Gastroesophageal sphincter (tissue), 3 donors: ENCODE measurements around the gene CDCA7L.

Experiments used
- CTCF ChIP-seq, 4 experiments: fragments of 200-600 bp in 2 of 4; fragments of 450-650 bp in 2 of 4; sonication (generic) in 1 of 4; IDR thresholded peaks; one replicate each; pipeline ENCODE4 v1.5.1; 2017 to 2019; ENCODE audit warnings: antibody characterized with exemption in 4 of 4, mild to moderate bottlenecking in 2 of 4, moderate library complexity in 2 of 4
- POLR2A ChIP-seq, 2 donors: fragments of 450-650 bp; IDR thresholded peaks; one replicate each; pipeline ENCODE4 v1.6.1; 2017; ENCODE audit warnings: antibody characterized with exemption in 2 of 2, mild to moderate bottlenecking in 2 of 2, moderate library complexity in 1 of 2

DNA sequence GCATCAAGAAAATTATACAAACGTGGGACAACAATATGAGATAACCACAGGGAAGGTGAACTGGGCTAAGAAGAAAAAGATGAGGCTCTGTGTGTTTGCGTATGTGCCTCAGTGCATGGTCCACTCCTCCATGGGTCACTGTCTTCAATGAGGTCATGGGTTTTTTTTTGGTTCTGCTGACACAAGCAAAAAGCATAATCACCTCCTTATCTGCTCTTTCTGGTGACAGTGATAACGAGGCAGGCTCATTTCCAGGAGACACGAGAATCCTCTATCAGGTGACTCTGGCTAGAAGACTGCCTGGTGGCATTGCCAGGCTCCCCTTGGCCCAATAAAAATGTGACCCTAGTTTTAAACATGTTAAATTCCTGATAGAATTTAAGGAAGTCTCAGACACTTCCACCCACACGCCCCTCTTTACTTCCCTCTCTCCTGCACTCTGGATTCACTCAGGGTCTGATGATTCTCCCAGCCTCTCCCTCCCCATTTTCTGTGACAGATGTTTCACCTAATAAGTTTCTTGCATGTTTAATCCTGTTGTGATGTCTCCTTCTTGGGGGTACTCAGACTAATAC is 35.3 kb upstream of the CDCA7L start:
- TF ChIP-seq CTCF (IDR thresholded peaks at IDR 0.05) (no peak), POLR2A (IDR thresholded peaks at IDR 0.05) (no peak)
